Measurements from ENCODE around the gene LRRK1.

The LRRK1 gene

GRCh38 chr15:101056366-101057334, 137.5 kb downstream of the LRRK1 start:
- DNase-seq (ENCODE audit: low spot score), result no peak

GRCh38 chr15:101057841-101058407, 138.8 kb downstream of the LRRK1 start:
- DNase-seq (ENCODE audit: low spot score), result no peak

GRCh38 chr15:101058735-101059134, 139.6 kb downstream of the LRRK1 start:
- DNase-seq (ENCODE audit: low spot score), result no peak

GRCh38 chr15:101059381-101060341, 140.5 kb downstream of the LRRK1 start:
- no peak for DNase-seq (ENCODE audit: low spot score)

GRCh38 chr15:101060576-101061551, 141.7 kb downstream of the LRRK1 start:
- DNase-seq (ENCODE audit: low spot score), result no peak

- DNase-seq (ENCODE audit: low spot score), result no peak
Observed at GRCh38 chr15:101062063-101062462, 142.9 kb downstream of the LRRK1 start.

GRCh38 chr15:101062471-101063171, 143.5 kb downstream of the LRRK1 start:
- DNase-seq (ENCODE audit: low spot score), result no peak

- no peak for DNase-seq (ENCODE audit: low spot score)
Observed at GRCh38 chr15:101063212-101063611, 144.1 kb downstream of the LRRK1 start.

GRCh38 chr15:101063891-101064794, 145.0 kb downstream of the LRRK1 start:
- no peak for DNase-seq (ENCODE audit: low spot score)

GRCh38 chr15:101064795-101065569, 145.8 kb downstream of the LRRK1 start:
- DNase-seq (ENCODE audit: low spot score), result no peak

- no peak for DNase-seq (ENCODE audit: low spot score)
Observed at GRCh38 chr15:101065570-101066221, 146.5 kb downstream of the LRRK1 start.

GRCh38 chr15:101066501-101067408, 147.6 kb downstream of the LRRK1 start:
- DNase-seq (ENCODE audit: low spot score), result no peak

- DNase-seq (ENCODE audit: low spot score), result no peak
Observed at GRCh38 chr15:101067660-101068522, 148.7 kb downstream of the LRRK1 start.

- no peak for DNase-seq (ENCODE audit: low spot score)
Observed at GRCh38 chr15:101068523-101068960, 149.4 kb downstream of the LRRK1 start.

- no peak for DNase-seq (ENCODE audit: low spot score)
Observed at GRCh38 chr15:101068961-101069653, 149.9 kb downstream of the LRRK1 start.
